ENCODE measurements around the gene SSPN.

DNA sequence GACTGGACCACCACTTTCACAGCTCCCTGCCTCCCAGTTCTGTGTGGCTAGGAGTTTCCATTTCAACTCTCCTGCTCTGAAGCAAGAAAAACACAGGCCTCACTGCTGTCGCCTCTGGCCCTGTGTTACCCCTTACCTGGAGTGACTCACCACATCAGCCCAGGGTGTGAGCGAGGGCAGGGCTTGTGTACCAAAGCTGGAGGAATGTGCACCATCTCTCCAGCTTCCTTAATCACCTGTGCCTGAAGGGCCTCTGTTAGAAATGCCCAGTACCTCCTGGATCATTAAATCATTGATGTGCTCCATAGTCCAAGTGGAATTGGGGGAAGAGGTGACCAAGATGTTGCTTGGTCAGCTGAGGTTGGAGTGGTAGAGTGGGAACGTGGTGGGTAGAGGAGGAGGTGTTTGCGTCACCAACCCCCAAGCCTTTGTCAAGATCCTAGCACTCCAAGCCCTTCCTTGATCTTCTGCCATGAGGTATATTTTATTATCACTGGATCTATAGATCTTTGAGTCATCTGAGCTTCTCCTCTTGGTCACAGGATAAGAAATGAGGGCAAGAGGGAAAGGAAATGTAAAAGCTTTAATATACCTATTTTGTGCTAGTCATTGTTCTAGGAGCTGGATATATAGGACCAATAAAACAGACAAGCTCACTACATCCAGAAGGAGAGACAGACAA is 51.3 kb downstream of the SSPN start:
- TF ChIP-seq ZNF274 (IDR thresholded peaks at IDR 0.05; ENCODE audit: low read depth, low read length) (no peak), YY1 (IDR thresholded peaks at IDR 0.05; ENCODE audit: insufficient read depth, insufficient read length) (no peak)
